Thoracic aorta (tissue), 2 donors: ENCODE measurements around the gene PCDHA11. TPM values are rescaled to one million over a fixed set of nuclear protein-coding genes. Genes with fewer than 3 reads are reported as not detected.
"Not testable (repeated sequence)": the region's sequence is repeated elsewhere in the genome, so short reads cannot be mapped to it uniquely, and the experiment has no call there.

Source experiments
- ATAC-seq: fragments of 150-250 bp; one replicate; pipeline ENCODE4 v1.8.0; 2017; ENCODE audit warnings: low read depth; ENCODE audit not compliant: insufficient number of reproducible peaks, low FRiP score
- DNase-seq: peaks from one replicate; pipeline ENCODE4 v3.0.0-alpha.2; 2020; ENCODE audit warnings: low spot score
- H3K27ac ChIP-seq, 2 donors: fragments of 200-600 bp; sonication (generic); 1 replicate in 1 of 2; 2 replicates in 1 of 2; pipeline ENCODE4 v1.5.1; 2016; ENCODE audit warnings: mild to moderate bottlenecking in 2 of 2, moderate library complexity in 2 of 2
- H3K27me3 ChIP-seq: fragments of 200-600 bp; sonication (generic); replicated peaks from 2 replicates; pipeline ENCODE4 v1.6.0; 2016; ENCODE audit warnings: mild to moderate bottlenecking; ENCODE audit not compliant: insufficient read depth
- H3K36me3 ChIP-seq: fragments of 200-600 bp; sonication (generic); one replicate; pipeline ENCODE4 v1.5.1; 2016
- H3K4me1 ChIP-seq, 2 donors: fragments of 200-600 bp; sonication (generic); 1 replicate in 1 of 2; 2 replicates in 1 of 2; pipeline versions ENCODE4 v1.5.1 to v1.6.0; 2016; ENCODE audit warnings: low read depth in 2 of 2, mild to moderate bottlenecking in 1 of 2; ENCODE audit not compliant: control insufficient read depth in 1 of 2
- H3K4me3 ChIP-seq: fragments of 200-600 bp; sonication (generic); 2 replicates; pipeline ENCODE4 v1.5.1; 2016; ENCODE audit warnings: mild to moderate bottlenecking
- H3K9me3 ChIP-seq: fragments of 200-600 bp; sonication (generic); 2 replicates; pipeline ENCODE4 v1.5.1; 2016
- total RNA-seq, 2 donors: library from RNA; depleted of rRNA; stranded (reverse); fragments of >200 nt; gene quantifications; one replicate each; pipeline versions ENCODE4 v1.1.0 to v1.2.3, GENCODE V29; 2016
- TF ChIP-seq, protein P1 (sequence below): fragments of 200-600 bp; sonication (generic); IDR thresholded peaks from one replicate; pipeline ENCODE4 v1.5.1; 2019; ENCODE audit warnings: antibody characterized with exemption

The PCDHA11 gene
- total RNA-seq, 2 donors from 2014 or later, result 0.14 to 0.21 TPM

DNA sequence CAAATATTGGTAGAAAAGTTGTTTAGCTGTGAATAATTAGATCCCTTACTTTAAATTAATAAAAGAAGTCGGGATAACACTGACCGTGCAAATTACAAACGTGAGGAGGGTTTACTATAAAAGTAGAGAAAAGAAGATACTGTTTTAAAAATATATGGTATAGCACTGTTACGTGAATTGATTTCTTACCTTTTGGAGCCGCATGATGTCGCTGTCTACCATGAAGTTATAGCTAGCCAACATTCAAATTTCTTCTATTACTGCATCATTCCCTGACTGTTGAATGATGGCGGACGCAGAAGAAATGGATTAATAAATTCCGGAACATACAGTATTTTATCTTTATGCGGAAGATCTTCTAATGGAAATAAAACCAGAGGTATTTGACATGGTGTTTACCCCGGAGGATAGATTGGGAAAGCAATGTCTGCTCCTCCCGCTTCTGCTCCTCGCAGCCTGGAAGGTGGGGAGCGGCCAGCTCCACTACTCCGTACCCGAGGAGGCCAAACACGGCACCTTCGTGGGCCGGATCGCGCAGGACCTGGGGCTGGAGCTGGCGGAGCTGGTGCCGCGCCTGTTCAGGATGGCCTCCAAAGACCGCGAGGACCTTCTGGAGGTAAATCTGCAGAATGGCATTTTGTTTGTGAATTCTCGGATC is 40.9 kb upstream of the PCDHA11 start, which contains the start of gene PCDHA6:
PCDHA6 (plus strand) TSS at position 257 of the 658 bp plus-strand sequence; CDS start at position 389, 132 bp downstream.
- Histone ChIP-seq H3K9me3 (peaks cover 20% of the 10 kb centered on the region), H3K36me3 (no peaks in the 10 kb centered on the region), H3K27me3 (no peaks in the 10 kb centered on the region), H3K4me1 (no peaks in the 10 kb centered on the region), H3K4me3 (peak within 1 kb of the TSS; percentile 42), H3K27ac (no peak within 1 kb of the TSS)
- ATAC-seq (no peak), DNase-seq (no peak)
- TF ChIP-seq, protein P1, sequence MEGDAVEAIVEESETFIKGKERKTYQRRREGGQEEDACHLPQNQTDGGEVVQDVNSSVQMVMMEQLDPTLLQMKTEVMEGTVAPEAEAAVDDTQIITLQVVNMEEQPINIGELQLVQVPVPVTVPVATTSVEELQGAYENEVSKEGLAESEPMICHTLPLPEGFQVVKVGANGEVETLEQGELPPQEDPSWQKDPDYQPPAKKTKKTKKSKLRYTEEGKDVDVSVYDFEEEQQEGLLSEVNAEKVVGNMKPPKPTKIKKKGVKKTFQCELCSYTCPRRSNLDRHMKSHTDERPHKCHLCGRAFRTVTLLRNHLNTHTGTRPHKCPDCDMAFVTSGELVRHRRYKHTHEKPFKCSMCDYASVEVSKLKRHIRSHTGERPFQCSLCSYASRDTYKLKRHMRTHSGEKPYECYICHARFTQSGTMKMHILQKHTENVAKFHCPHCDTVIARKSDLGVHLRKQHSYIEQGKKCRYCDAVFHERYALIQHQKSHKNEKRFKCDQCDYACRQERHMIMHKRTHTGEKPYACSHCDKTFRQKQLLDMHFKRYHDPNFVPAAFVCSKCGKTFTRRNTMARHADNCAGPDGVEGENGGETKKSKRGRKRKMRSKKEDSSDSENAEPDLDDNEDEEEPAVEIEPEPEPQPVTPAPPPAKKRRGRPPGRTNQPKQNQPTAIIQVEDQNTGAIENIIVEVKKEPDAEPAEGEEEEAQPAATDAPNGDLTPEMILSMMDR, result no peak

DNA sequence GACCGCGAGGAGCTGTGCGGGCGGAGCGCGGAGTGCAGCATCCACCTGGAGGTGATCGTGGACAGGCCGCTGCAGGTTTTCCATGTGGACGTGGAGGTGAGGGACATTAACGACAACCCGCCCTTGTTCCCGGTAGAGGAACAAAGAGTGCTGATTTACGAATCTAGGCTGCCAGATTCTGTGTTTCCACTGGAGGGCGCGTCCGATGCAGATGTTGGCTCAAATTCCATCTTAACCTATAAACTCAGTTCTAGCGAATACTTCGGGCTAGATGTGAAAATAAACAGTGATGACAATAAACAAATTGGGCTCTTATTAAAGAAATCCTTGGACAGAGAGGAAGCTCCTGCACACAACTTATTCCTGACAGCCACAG is 40.4 kb upstream of the PCDHA11 start:
- Histone ChIP-seq H3K27ac (no peak overlapping the region), H3K36me3 (no peaks in the 10 kb centered on the region), H3K9me3 (peaks cover 17% of the 10 kb centered on the region), H3K4me3 (peak overlapping the region; percentile 42), H3K27me3 (no peaks in the 10 kb centered on the region), H3K4me1 (no peaks in the 10 kb centered on the region)
- ATAC-seq (no peak), DNase-seq (no peak)
- TF ChIP-seq, protein P1, result no peak

DNA sequence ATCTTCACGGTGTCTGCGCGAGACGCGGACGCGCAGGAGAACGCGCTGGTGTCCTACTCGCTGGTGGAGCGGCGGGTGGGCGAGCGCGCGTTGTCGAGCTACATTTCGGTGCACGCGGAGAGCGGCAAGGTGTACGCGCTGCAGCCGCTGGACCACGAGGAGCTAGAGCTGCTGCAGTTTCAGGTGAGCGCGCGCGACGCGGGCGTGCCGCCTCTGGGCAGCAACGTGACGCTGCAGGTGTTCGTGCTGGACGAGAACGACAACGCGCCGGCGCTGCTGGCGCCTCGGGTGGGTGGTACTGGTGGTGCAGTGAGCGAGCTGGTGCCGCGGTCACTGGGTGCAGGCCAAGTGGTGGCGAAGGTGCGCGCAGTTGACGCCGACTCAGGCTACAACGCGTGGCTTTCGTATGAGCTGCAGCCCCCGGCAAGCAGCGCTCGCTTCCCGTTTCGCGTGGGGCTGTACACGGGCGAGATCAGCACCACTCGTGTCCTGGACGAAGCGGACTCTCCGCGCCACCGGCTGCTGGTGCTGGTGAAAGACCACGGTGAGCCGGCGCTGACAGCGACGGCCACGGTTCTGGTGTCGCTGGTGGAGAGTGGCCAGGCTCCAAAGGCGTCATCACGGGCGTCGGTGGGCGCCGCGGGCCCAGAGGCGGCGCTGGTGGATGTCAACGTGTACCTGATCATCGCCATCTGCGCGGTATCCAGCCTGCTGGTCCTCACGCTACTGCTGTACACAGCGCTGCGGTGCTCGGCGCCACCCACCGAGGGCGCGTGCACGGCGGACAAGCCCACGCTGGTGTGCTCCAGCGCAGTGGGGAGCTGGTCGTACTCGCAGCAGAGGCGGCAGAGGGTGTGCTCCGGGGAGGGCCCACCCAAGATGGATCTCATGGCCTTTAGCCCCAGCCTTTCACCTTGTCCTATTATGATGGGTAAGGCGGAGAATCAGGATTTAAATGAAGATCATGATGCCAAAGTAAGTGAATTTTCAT is 39.0 kb upstream of the PCDHA11 start:
- H3K9me3 ChIP-seq, result peaks cover 28% of the 10 kb centered on the region
- not testable (repeated sequence) for DNase-seq

DNA sequence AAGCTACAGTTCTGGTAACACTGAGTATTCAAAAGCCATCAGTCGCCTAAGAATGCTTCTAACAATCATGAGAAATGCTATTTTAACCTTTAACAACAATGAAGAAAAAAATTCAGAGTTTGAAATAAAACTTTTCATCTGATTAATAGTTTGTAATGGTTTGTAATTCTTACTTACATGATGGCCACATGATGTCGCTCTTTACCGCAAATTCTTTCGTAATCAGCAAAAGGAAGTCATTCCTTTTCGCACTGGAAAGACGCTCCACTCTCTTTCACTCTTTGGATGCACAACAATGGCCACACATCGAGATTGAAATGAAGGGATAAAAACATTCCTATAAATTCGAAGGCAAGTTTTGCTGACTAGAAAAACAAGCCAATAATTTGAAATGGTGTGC is 34.8 kb upstream of the PCDHA11 start, which contains the start of gene PCDHA7:
PCDHA7 (plus strand) TSS at position 277 of the 400 bp plus-strand sequence; CDS start at position 392, 115 bp downstream.
- ATAC-seq (no peak), DNase-seq (no peak)
- H3K27me3 ChIP-seq, result no peaks in the 10 kb centered on the region
- TF ChIP-seq, protein P1, result no peak
- H3K36me3 ChIP-seq, result no peaks in the 10 kb centered on the region
- no peaks in the 10 kb centered on the region for H3K4me1 ChIP-seq
- no peak within 1 kb of the TSS for H3K27ac ChIP-seq
- H3K9me3 ChIP-seq, result peaks cover 40% of the 10 kb centered on the region
- peak within 1 kb of the TSS; percentile 25 for H3K4me3 ChIP-seq

More for the DNA sequence above, 39.0 kb upstream of the PCDHA11 start:
- not testable (repeated sequence) for H3K36me3 ChIP-seq, H3K4me1 ChIP-seq, H3K27ac ChIP-seq, H3K27me3 ChIP-seq, ATAC-seq, H3K4me3 ChIP-seq

DNA sequence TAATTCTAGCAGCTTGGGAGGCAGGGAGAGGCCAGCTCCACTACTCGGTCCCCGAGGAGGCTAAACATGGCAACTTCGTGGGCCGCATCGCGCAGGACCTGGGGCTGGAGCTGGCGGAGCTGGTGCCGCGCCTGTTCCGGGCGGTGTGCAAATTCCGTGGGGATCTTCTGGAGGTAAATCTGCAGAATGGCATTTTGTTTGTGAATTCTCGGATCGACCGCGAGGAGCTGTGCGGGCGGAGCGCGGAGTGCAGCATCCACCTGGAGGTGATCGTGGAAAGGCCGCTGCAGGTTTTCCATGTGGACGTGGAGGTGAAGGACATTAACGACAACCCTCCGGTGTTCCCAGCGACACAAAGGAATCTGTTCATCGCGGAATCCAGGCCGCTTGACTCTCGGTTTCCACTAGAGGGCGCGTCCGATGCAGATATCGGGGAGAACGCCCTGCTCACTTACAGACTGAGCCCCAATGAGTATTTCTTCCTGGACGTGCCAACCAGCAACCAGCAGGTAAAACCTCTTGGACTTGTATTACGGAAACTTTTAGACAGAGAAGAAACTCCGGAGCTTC is 34.2 kb upstream of the PCDHA11 start:
- Histone ChIP-seq H3K4me3 (peak overlapping the region; percentile 25), H3K9me3 (peaks cover 36% of the 10 kb centered on the region)
- H3K4me1 ChIP-seq, H3K36me3 ChIP-seq, ATAC-seq, H3K27me3 ChIP-seq, DNase-seq, H3K27ac ChIP-seq: not testable (repeated sequence)
